SK-N-SH (cell line): ENCODE data around the gene PYCARD. TPM values are rescaled to one million over a fixed set of nuclear protein-coding genes. Genes with fewer than 3 reads are reported as not detected.

Source experiments
- CTCF ChIA-PET: fragments of 300-600, 350-600 bp; formaldehyde crosslinking; extraction: SDS; loops from one replicate; lab custom pipeline; 2021; lab: Yijun Ruan, JAX
- POLR2A ChIA-PET: fragments of 350-600 bp; sonication (Branson Sonifier 250); formaldehyde crosslinking; extraction: SDS; loops from one replicate; lab custom pipeline; 2020; ENCODE audit warnings: antibody characterized with exemption, inconsistent platforms; lab: Yijun Ruan, JAX
- DNase-seq: peaks from one replicate; pipeline ENCODE4 v3.0.0; 2012
- H2AFZ ChIP-seq: fragments of 200-600 bp; sonication (generic); 2 replicates; pipeline ENCODE4 v1.8.1; 2016; ENCODE audit warnings: antibody characterized with exemption, mild to moderate bottlenecking, low read depth
- H3F3A ChIP-seq: fragments of 200-600 bp; sonication (generic); replicated peaks from 2 replicates; pipeline ENCODE3; 2016; ENCODE audit warnings: antibody characterized with exemption, mild to moderate bottlenecking; ENCODE audit not compliant: insufficient read depth
- H3K27ac ChIP-seq, 2 experiments: fragments of 200-500 bp in 1 of 2; fragments of 200-600 bp in 1 of 2; sonication (Bioruptor generic) in 1 of 2; sonication (generic), shearing (Covaris generic) in 1 of 2; 2 replicates each; pipeline versions ENCODE4 v1.5.1 to v1.6.1; 2014 to 2016; ENCODE audit warnings: low read depth in 2 of 2, inconsistent platforms in 1 of 2, low read length in 1 of 2, mild to moderate bottlenecking in 1 of 2, mixed read lengths in 1 of 2
- H3K27me3 ChIP-seq: fragments of 200-600 bp; sonication (generic), shearing (Covaris generic); 2 replicates; pipeline ENCODE4 v1.6.1; 2016; ENCODE audit warnings: mixed run types; ENCODE audit not compliant: insufficient read depth
- H3K36me3 ChIP-seq, 2 experiments: fragments of 200-500 bp in 1 of 2; fragments of 200-600 bp in 1 of 2; sonication (Bioruptor generic) in 1 of 2; sonication (generic) in 1 of 2; replicated peaks in 1 of 2; 2 replicates each; pipeline versions ENCODE3 to v1.5.1; 2014 to 2016; ENCODE audit warnings: low read length in 1 of 2, mild to moderate bottlenecking in 1 of 2; ENCODE audit not compliant: insufficient read depth in 2 of 2, control insufficient read depth in 1 of 2
- H3K4me1 ChIP-seq, 2 experiments: fragments of 200-500 bp in 1 of 2; fragments of 200-600 bp in 1 of 2; sonication (Bioruptor generic) in 1 of 2; sonication (generic), shearing (Covaris generic) in 1 of 2; 2 replicates each; pipeline versions ENCODE4 v1.5.1 to v1.6.1; 2014 to 2016; ENCODE audit warnings: low read depth in 1 of 2, low read length in 1 of 2, mixed run types in 1 of 2; ENCODE audit not compliant: insufficient read depth in 2 of 2, control insufficient read depth in 1 of 2
- H3K4me2 ChIP-seq: fragments of 200-600 bp; sonication (generic), shearing (Covaris generic); 2 replicates; pipeline ENCODE4 v1.6.1; 2017; ENCODE audit warnings: mixed run types
- H3K4me3 ChIP-seq, 2 experiments: fragments of 200-500 bp in 1 of 2; fragments of 200-600 bp in 1 of 2; sonication (Bioruptor generic) in 1 of 2; sonication (generic), shearing (Covaris generic) in 1 of 2; 2 replicates each; pipeline versions ENCODE4 v1.5.1 to v1.8.1; 2014 to 2016; ENCODE audit warnings: low read depth in 2 of 2, inconsistent platforms in 1 of 2, low read length in 1 of 2, mild to moderate bottlenecking in 1 of 2, mixed read lengths in 1 of 2, moderate library complexity in 1 of 2
- H3K79me2 ChIP-seq: fragments of 200-600 bp; sonication (generic); 2 replicates; pipeline ENCODE4 v1.8.1; 2017; ENCODE audit warnings: mild to moderate bottlenecking; ENCODE audit not compliant: insufficient read depth
- H3K9ac ChIP-seq: fragments of 200-600 bp; sonication (generic); 2 replicates; pipeline ENCODE4 v1.6.1; 2017; ENCODE audit warnings: mixed run types
- H3K9me2 ChIP-seq: fragments of 200-600 bp; sonication (generic); 2 replicates; pipeline ENCODE4 v1.6.1; 2017; ENCODE audit warnings: mixed run types
- H3K9me3 ChIP-seq: fragments of 200-600 bp; sonication (generic); 2 replicates; pipeline ENCODE4 v1.6.1; 2017; ENCODE audit warnings: mixed run types, mild to moderate bottlenecking, moderate library complexity
- H4K20me1 ChIP-seq: fragments of 200-600 bp; sonication (generic); 2 replicates; pipeline ENCODE4 v1.6.1; 2017; ENCODE audit warnings: mild to moderate bottlenecking, mixed run types; ENCODE audit not compliant: insufficient read depth
- FOSL2 ChIP-seq: IDR thresholded peaks from 2 replicates; pipeline ENCODE4 v1.4.0; 2012; ENCODE audit warnings: low read depth, mild to moderate bottlenecking, moderate library complexity, borderline replicate concordance
- GABPA ChIP-seq: IDR thresholded peaks from 2 replicates; pipeline ENCODE4 v1.4.0; 2012; ENCODE audit warnings: low read depth, mild to moderate bottlenecking
- NFIC ChIP-seq: IDR thresholded peaks from 2 replicates; pipeline ENCODE4 v1.4.0; 2012; ENCODE audit warnings: borderline replicate concordance
- POLR2AphosphoS5 ChIP-seq: IDR thresholded peaks from 2 replicates; pipeline ENCODE4 v1.6.1; 2012; ENCODE audit warnings: low read depth, low read length
- RAD21 ChIP-seq: IDR thresholded peaks from 2 replicates; pipeline ENCODE4 v1.6.1; 2012; ENCODE audit warnings: mild to moderate bottlenecking, low read length
- SMC3 ChIP-seq: IDR thresholded peaks from 2 replicates; pipeline ENCODE4 v1.6.1; 2012; ENCODE audit warnings: low read depth, low read length, improper control_type of control experiment
- USF2 ChIP-seq: fragments of 150-350 bp; IDR thresholded peaks from 2 replicates; pipeline ENCODE4 v1.6.1; 2017; ENCODE audit warnings: antibody characterized with exemption, low read length, low read depth, borderline replicate concordance
- WGBS: methylation state at CpG from one replicate; pipeline ENCODE4 v1.1.6; 2017; ENCODE audit warnings: low lambda C conversion rate; 5-methylcytosine and 5-hydroxymethylcytosine counted together
- polyA plus RNA-seq, 3 experiments: library from polyadenylated mRNA; depleted of rRNA; stranded (reverse); fragments of >200 nt; gene quantifications; 2 replicates each; pipeline ENCODE4 v1.2.3, GENCODE V29; 2012
- TF ChIP-seq, protein P1 (sequence below): IDR thresholded peaks from 2 replicates; pipeline ENCODE4 v1.4.0; 2012; ENCODE audit warnings: low read depth, borderline replicate concordance
- TF ChIP-seq, protein P2 (sequence below): IDR thresholded peaks from 2 replicates; pipeline ENCODE4 v1.6.1; 2012; ENCODE audit warnings: mild to moderate bottlenecking, low read depth, low read length, moderate library complexity

The PYCARD gene
- polyA plus RNA-seq, 1 of the 3 experiments (the other 2 are of a cell fraction) = 0.28 TPM

- no peak for TF ChIP-seq USF2
- TF ChIP-seq, protein P1, sequence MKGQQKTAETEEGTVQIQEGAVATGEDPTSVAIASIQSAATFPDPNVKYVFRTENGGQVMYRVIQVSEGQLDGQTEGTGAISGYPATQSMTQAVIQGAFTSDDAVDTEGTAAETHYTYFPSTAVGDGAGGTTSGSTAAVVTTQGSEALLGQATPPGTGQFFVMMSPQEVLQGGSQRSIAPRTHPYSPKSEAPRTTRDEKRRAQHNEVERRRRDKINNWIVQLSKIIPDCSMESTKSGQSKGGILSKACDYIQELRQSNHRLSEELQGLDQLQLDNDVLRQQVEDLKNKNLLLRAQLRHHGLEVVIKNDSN = no peak
- TF ChIP-seq, protein P2, sequence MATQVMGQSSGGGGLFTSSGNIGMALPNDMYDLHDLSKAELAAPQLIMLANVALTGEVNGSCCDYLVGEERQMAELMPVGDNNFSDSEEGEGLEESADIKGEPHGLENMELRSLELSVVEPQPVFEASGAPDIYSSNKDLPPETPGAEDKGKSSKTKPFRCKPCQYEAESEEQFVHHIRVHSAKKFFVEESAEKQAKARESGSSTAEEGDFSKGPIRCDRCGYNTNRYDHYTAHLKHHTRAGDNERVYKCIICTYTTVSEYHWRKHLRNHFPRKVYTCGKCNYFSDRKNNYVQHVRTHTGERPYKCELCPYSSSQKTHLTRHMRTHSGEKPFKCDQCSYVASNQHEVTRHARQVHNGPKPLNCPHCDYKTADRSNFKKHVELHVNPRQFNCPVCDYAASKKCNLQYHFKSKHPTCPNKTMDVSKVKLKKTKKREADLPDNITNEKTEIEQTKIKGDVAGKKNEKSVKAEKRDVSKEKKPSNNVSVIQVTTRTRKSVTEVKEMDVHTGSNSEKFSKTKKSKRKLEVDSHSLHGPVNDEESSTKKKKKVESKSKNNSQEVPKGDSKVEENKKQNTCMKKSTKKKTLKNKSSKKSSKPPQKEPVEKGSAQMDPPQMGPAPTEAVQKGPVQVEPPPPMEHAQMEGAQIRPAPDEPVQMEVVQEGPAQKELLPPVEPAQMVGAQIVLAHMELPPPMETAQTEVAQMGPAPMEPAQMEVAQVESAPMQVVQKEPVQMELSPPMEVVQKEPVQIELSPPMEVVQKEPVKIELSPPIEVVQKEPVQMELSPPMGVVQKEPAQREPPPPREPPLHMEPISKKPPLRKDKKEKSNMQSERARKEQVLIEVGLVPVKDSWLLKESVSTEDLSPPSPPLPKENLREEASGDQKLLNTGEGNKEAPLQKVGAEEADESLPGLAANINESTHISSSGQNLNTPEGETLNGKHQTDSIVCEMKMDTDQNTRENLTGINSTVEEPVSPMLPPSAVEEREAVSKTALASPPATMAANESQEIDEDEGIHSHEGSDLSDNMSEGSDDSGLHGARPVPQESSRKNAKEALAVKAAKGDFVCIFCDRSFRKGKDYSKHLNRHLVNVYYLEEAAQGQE = no peak
- TF ChIP-seq GABPA = no peak
- no peak for TF ChIP-seq NFIC
- no peak for TF ChIP-seq SMC3
- no peak for TF ChIP-seq RAD21
Measured at GRCh38 chr16:31186176-31186575, 16.4 kb downstream of the PYCARD start (continued).

DNA sequence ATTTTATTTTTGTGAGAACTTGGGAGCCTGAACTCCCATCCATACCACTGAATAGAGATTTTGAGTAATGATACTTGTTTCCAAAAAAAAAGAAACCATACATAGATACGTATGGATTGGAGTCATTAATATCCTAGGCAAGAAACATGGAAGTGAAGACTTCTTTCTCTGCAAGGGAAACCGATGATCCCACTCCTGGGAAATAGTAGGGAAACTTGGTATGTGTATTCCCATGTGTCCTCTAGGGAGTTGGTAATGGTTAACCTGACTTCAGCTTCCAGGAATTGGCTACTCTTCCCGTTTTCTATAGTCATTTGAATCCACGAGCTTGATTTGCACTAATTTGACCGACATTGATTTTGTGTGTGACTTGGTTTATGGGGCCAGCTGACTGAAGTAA lies 17.2 kb downstream of the PYCARD start:
- no peak for TF ChIP-seq FOSL2
- peak; percentile 19; the same call in 1 of the 2 replicates for TF ChIP-seq POLR2AphosphoS5
- H4K20me1 ChIP-seq = peaks cover 98% of the 10 kb centered on the region

More for the DNA sequence above, 17.2 kb downstream of the PYCARD start:
- Histone ChIP-seq H3K9me2 (no peaks in the 10 kb centered on the region), H3K4me2 (no peak overlapping the region), H3K4me3 (no peak overlapping the region), H3K9me3 (no peaks in the 10 kb centered on the region), H3K36me3 (peaks cover 73 to 95% of the 10 kb centered on the region in 2 experiments), H3K27me3 (no peaks in the 10 kb centered on the region), H3K27ac (no peak overlapping the region), H3K9ac (no peak overlapping the region), H3F3A (peaks cover 40% of the 10 kb centered on the region), H3K4me1 (peaks cover 9 to 15% of the 10 kb centered on the region in 2 experiments; a peak in 2 of 4 replicates), H3K79me2 (peaks cover 100% of the 10 kb centered on the region), H2AFZ (no peak overlapping the region)
- POLR2A ChIA-PET = interaction anchor here (0.8 kb wide), 1 partner anchor 12 kb away, joined by 4 read pairs; no protein-coding TSS in a partner anchor
- 86% methylated on average over 5 of the region's 5 CpGs for WGBS
- CTCF ChIA-PET = interaction anchor here (1.1 kb wide), 1 partner anchor 526 kb away, joined by 3 read pairs; no protein-coding TSS in a partner anchor
- no peak for DNase-seq
